SK-N-SH (cell line): ENCODE measurements around the gene VSIG2. TPM values are rescaled to one million over a fixed set of nuclear protein-coding genes. Genes with fewer than 3 reads are reported as not detected.
A peak's percentile ranks its signal among the peaks of the same experiment; 100 is the strongest.

Experiments
- CTCF ChIA-PET: fragments of 300-600, 350-600 bp; formaldehyde crosslinking; extraction: SDS; loops from one replicate; lab custom pipeline; 2021; lab: Yijun Ruan, JAX
- POLR2A ChIA-PET: fragments of 350-600 bp; sonication (Branson Sonifier 250); formaldehyde crosslinking; extraction: SDS; loops from one replicate; lab custom pipeline; 2020; ENCODE audit warnings: antibody characterized with exemption, inconsistent platforms; lab: Yijun Ruan, JAX
- DNase-seq: peaks from one replicate; pipeline ENCODE4 v3.0.0; 2012
- H2AFZ ChIP-seq: fragments of 200-600 bp; sonication (generic); 2 replicates; pipeline ENCODE4 v1.8.1; 2016; ENCODE audit warnings: antibody characterized with exemption, mild to moderate bottlenecking, low read depth
- H3F3A ChIP-seq: fragments of 200-600 bp; sonication (generic); replicated peaks from 2 replicates; pipeline ENCODE3; 2016; ENCODE audit warnings: antibody characterized with exemption, mild to moderate bottlenecking; ENCODE audit not compliant: insufficient read depth
- H3K27ac ChIP-seq, 2 experiments: fragments of 200-500 bp in 1 of 2; fragments of 200-600 bp in 1 of 2; sonication (Bioruptor generic) in 1 of 2; sonication (generic), shearing (Covaris generic) in 1 of 2; 2 replicates each; pipeline versions ENCODE4 v1.5.1 to v1.6.1; 2014 to 2016; ENCODE audit warnings: low read depth in 2 of 2, inconsistent platforms in 1 of 2, low read length in 1 of 2, mild to moderate bottlenecking in 1 of 2, mixed read lengths in 1 of 2
- H3K27me3 ChIP-seq: fragments of 200-600 bp; sonication (generic), shearing (Covaris generic); 2 replicates; pipeline ENCODE4 v1.6.1; 2016; ENCODE audit warnings: mixed run types; ENCODE audit not compliant: insufficient read depth
- H3K36me3 ChIP-seq, 2 experiments: fragments of 200-500 bp in 1 of 2; fragments of 200-600 bp in 1 of 2; sonication (Bioruptor generic) in 1 of 2; sonication (generic) in 1 of 2; replicated peaks in 1 of 2; 2 replicates each; pipeline versions ENCODE3 to v1.5.1; 2014 to 2016; ENCODE audit warnings: low read length in 1 of 2, mild to moderate bottlenecking in 1 of 2; ENCODE audit not compliant: insufficient read depth in 2 of 2, control insufficient read depth in 1 of 2
- H3K4me1 ChIP-seq, 2 experiments: fragments of 200-500 bp in 1 of 2; fragments of 200-600 bp in 1 of 2; sonication (Bioruptor generic) in 1 of 2; sonication (generic), shearing (Covaris generic) in 1 of 2; 2 replicates each; pipeline versions ENCODE4 v1.5.1 to v1.6.1; 2014 to 2016; ENCODE audit warnings: low read depth in 1 of 2, low read length in 1 of 2, mixed run types in 1 of 2; ENCODE audit not compliant: insufficient read depth in 2 of 2, control insufficient read depth in 1 of 2
- H3K4me2 ChIP-seq: fragments of 200-600 bp; sonication (generic), shearing (Covaris generic); 2 replicates; pipeline ENCODE4 v1.6.1; 2017; ENCODE audit warnings: mixed run types
- H3K4me3 ChIP-seq, 2 experiments: fragments of 200-500 bp in 1 of 2; fragments of 200-600 bp in 1 of 2; sonication (Bioruptor generic) in 1 of 2; sonication (generic), shearing (Covaris generic) in 1 of 2; 2 replicates each; pipeline versions ENCODE4 v1.5.1 to v1.8.1; 2014 to 2016; ENCODE audit warnings: low read depth in 2 of 2, inconsistent platforms in 1 of 2, low read length in 1 of 2, mild to moderate bottlenecking in 1 of 2, mixed read lengths in 1 of 2, moderate library complexity in 1 of 2
- H3K79me2 ChIP-seq: fragments of 200-600 bp; sonication (generic); 2 replicates; pipeline ENCODE4 v1.8.1; 2017; ENCODE audit warnings: mild to moderate bottlenecking; ENCODE audit not compliant: insufficient read depth
- H3K9ac ChIP-seq: fragments of 200-600 bp; sonication (generic); 2 replicates; pipeline ENCODE4 v1.6.1; 2017; ENCODE audit warnings: mixed run types
- H3K9me2 ChIP-seq: fragments of 200-600 bp; sonication (generic); 2 replicates; pipeline ENCODE4 v1.6.1; 2017; ENCODE audit warnings: mixed run types
- H3K9me3 ChIP-seq: fragments of 200-600 bp; sonication (generic); 2 replicates; pipeline ENCODE4 v1.6.1; 2017; ENCODE audit warnings: mixed run types, mild to moderate bottlenecking, moderate library complexity
- H4K20me1 ChIP-seq: fragments of 200-600 bp; sonication (generic); 2 replicates; pipeline ENCODE4 v1.6.1; 2017; ENCODE audit warnings: mild to moderate bottlenecking, mixed run types; ENCODE audit not compliant: insufficient read depth
- CHD2 ChIP-seq: fragments of 150-350 bp; IDR thresholded peaks from 2 replicates; pipeline ENCODE4 v1.6.1; 2018; ENCODE audit warnings: low read length; ENCODE audit not compliant: partially characterized antibody
- FOXJ3 ChIP-seq: sonication (generic); formaldehyde crosslinking; IDR thresholded peaks from 2 replicates; pipeline ENCODE4 v1.5.1; 2020; ENCODE audit warnings: mild to moderate bottlenecking, missing genetic modification reagents
- FOXM1 ChIP-seq: IDR thresholded peaks from 2 replicates; pipeline ENCODE4 v1.4.0; 2012; ENCODE audit warnings: low read depth, mild to moderate bottlenecking
- JUND ChIP-seq: IDR thresholded peaks from 2 replicates; pipeline ENCODE4 v1.4.0; 2012
- MEF2A ChIP-seq: IDR thresholded peaks from 2 replicates; pipeline ENCODE4 v1.4.0; 2012; ENCODE audit warnings: low read depth, borderline replicate concordance
- MXI1 ChIP-seq: IDR thresholded peaks from 2 replicates; pipeline ENCODE4 v1.6.1; 2012; ENCODE audit warnings: mild to moderate bottlenecking, low read depth, low read length, improper control_type of control experiment
- NRF1 ChIP-seq: IDR thresholded peaks from 2 replicates; pipeline ENCODE4 v1.6.1; 2012; ENCODE audit warnings: low read depth, mild to moderate bottlenecking, low read length
- PBX3 ChIP-seq: IDR thresholded peaks from 2 replicates; pipeline ENCODE4; 2012
- POLR2AphosphoS5 ChIP-seq: IDR thresholded peaks from 2 replicates; pipeline ENCODE4 v1.6.1; 2012; ENCODE audit warnings: low read depth, low read length
- RCOR1 ChIP-seq: fragments of 150-350 bp; IDR thresholded peaks from 2 replicates; pipeline ENCODE4 v1.6.1; 2017; ENCODE audit warnings: antibody characterized with exemption, low read length
- RXRA ChIP-seq: IDR thresholded peaks from 2 replicates; pipeline ENCODE4 v1.4.0; 2012; ENCODE audit warnings: low read depth, mild to moderate bottlenecking, borderline replicate concordance
- SMC3 ChIP-seq: IDR thresholded peaks from 2 replicates; pipeline ENCODE4 v1.6.1; 2012; ENCODE audit warnings: low read depth, low read length, improper control_type of control experiment
- TCF12 ChIP-seq: IDR thresholded peaks from 2 replicates; pipeline ENCODE4 v1.4.0; 2012
- TEAD4 ChIP-seq: IDR thresholded peaks from 2 replicates; pipeline ENCODE4 v1.4.0; 2012; ENCODE audit warnings: mild to moderate bottlenecking, borderline replicate concordance; ENCODE audit not compliant: insufficient read depth
- USF2 ChIP-seq: fragments of 150-350 bp; IDR thresholded peaks from 2 replicates; pipeline ENCODE4 v1.6.1; 2017; ENCODE audit warnings: antibody characterized with exemption, low read length, low read depth, borderline replicate concordance
- YY1 ChIP-seq: IDR thresholded peaks from 2 replicates; pipeline ENCODE4 v1.4.0; 2012; ENCODE audit warnings: low read depth, mild to moderate bottlenecking
- WGBS: methylation state at CpG from one replicate; pipeline ENCODE4 v1.1.6; 2017; ENCODE audit warnings: low lambda C conversion rate; 5-methylcytosine and 5-hydroxymethylcytosine counted together
- polyA plus RNA-seq, 3 experiments: library from polyadenylated mRNA; depleted of rRNA; stranded (reverse); fragments of >200 nt; gene quantifications; 2 replicates each; pipeline ENCODE4 v1.2.3, GENCODE V29; 2012

VSIG2 gene
- polyA plus RNA-seq, 1 of the 3 experiments (the other 2 are of a cell fraction) = not detected

- CTCF ChIA-PET = interaction anchor here (0.6 to 5.3 kb wide), 4 partner anchors 10 to 84 kb away, joined by 3 to 31 read pairs (median 6); partner anchors contain the start of genes ESAM and NRGN
- H3K9me3 ChIP-seq = no peaks in the 10 kb centered on the region
- H3K27me3 ChIP-seq = no peaks in the 10 kb centered on the region
- H3K9ac ChIP-seq = no peak overlapping the region
- no peak overlapping the region for H3K4me3 ChIP-seq
- no peaks in the 10 kb centered on the region for H3K36me3 ChIP-seq
- WGBS = 92% methylated on average over 4 of the region's 7 CpGs
- DNase-seq = peak; percentile 25
- H2AFZ ChIP-seq = no peak overlapping the region
- no peaks in the 10 kb centered on the region for H3K9me2 ChIP-seq
- H4K20me1 ChIP-seq = no peaks in the 10 kb centered on the region
- TF ChIP-seq POLR2AphosphoS5 (no peak), TCF12 (no peak), USF2 (no peak), SMC3 (no peak), CHD2 (no peak), RCOR1 (no peak)
- POLR2A ChIA-PET = no interaction called here
- H3K4me2 ChIP-seq = no peak overlapping the region
- H3F3A ChIP-seq = peaks cover 6% of the 10 kb centered on the region
- H3K27ac ChIP-seq = no peak overlapping the region
- H3K79me2 ChIP-seq = no peaks in the 10 kb centered on the region
- no peaks in the 10 kb centered on the region; a peak in 1 of 4 replicates for H3K4me1 ChIP-seq
Measured at GRCh38 chr11:124753624-124754023, 1.6 kb upstream of the VSIG2 start.

GRCh38 chr11:124753205-124753604, 1.1 kb upstream of the VSIG2 start:
- peak; percentile 27 for DNase-seq
- Histone ChIP-seq H2AFZ (no peak overlapping the region), H3K9me3 (no peaks in the 10 kb centered on the region), H3K4me2 (no peak overlapping the region), H3F3A (peaks cover 6% of the 10 kb centered on the region), H3K79me2 (no peaks in the 10 kb centered on the region), H3K4me1 (no peaks in the 10 kb centered on the region; a peak in 1 of 4 replicates), H4K20me1 (no peaks in the 10 kb centered on the region), H3K9ac (no peak overlapping the region), H3K36me3 (no peaks in the 10 kb centered on the region), H3K27ac (no peak overlapping the region), H3K9me2 (no peaks in the 10 kb centered on the region), H3K27me3 (no peaks in the 10 kb centered on the region), H3K4me3 (no peak overlapping the region)
- POLR2A ChIA-PET = interaction anchor here (0.6 kb wide), 1 partner anchor 98 kb away, joined by 4 read pairs; no protein-coding TSS in a partner anchor
- CTCF ChIA-PET = interaction anchor here (1.0 to 5.3 kb wide), 5 partner anchors 10 to 114 kb away, joined by 3 to 31 read pairs (median 9); partner anchors contain the start of genes ESAM and NRGN
- TF ChIP-seq RXRA (no peak), FOXJ3 (CRISPR knock-in tag) (no peak), MXI1 (no peak), PBX3 (no peak), TEAD4 (no peak), YY1 (no peak), JUND (no peak), MEF2A (no peak), TCF12 (no peak), NRF1 (no peak), FOXM1 (no peak)
